HCEC 1CT (cell line): ENCODE results near the gene ADAMTS10.

Source experiments
- DNase-seq: peaks from one replicate; pipeline ENCODE4 v3.0.0-alpha.2; 2017

ADAMTS10 gene

DNA sequence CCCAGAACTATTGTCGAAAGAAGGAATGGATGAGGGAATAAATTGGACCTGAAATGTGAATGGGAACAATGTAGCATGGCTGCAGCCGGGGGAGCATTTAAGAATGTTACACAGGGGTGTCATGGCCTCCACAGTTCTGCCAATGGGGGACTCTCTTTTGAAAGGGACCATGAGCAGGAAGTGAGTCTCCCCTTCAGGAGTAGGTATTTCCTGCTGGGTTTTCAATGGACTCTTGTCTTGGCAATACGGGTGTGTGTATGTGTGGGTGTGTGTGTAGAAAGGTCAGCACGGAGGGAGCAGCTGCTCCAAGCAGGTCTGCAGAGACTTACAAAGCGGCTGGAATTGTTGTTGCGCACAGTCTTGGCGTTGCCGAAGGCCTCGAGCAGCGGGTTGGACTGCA, 57.7 kb downstream of the ADAMTS10 start:
- no peak for DNase-seq

DNA sequence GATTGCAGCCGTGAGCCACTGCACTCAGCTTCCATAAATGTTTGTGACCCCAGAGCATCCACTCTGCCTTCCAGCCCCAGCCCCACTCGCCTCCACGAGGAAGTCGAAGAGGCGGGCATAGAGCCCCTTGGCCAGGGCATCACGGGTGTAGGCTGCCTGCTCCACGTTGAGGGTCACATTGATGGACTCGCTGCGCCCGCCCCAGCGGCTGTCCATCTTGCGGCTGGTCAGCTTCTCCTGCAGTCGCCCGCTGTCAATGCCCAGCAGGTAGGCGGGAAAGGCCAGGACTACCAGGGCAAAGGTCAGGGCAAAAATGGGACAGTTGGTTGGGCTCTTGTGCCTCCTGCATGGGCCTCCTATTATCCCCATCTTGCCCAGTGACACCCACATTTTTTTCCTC, 60.4 kb downstream of the ADAMTS10 start:
- DNase-seq: no peak

DNA sequence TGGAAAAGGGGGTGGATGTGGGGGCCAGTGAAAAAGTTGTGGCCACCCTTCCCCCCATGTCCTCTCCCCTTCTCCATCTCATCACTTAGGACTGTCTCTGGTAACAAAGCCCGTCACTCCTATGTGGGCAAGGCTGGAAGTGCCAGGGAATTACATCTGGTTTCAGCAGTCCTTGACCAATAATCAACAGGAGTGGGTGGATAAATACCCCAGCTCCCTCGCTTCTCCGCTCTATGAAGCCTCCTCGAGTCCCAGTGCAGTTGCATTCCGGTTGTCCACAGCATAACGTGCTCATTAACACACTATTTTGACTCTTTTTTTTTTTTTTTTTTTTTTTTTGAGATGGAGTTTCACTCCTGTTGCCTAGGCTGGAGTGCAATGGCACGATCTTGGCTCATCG, 64.8 kb downstream of the ADAMTS10 start:
- no peak for DNase-seq

DNA sequence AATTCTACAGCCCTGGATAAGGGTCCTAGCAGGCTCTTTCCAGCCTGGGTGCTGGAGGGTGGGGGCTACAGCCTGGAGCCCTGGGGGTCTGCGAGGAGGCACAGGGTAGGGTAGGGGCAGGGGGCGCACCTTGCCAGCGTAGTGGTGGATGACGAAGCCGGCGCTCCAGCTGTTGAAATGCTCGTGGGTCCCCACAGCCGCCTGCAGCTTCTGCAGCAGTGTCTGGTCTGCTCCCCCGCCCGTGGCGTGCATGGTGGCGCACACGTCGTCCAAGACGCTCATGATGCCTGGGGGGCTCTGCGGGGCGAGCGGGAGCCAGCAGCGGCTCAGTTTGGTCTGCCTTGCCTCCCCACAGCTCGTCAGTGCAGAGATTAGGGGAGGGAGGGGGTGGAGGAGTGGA, 66.3 kb downstream of the ADAMTS10 start:
- DNase-seq: no peak

DNA sequence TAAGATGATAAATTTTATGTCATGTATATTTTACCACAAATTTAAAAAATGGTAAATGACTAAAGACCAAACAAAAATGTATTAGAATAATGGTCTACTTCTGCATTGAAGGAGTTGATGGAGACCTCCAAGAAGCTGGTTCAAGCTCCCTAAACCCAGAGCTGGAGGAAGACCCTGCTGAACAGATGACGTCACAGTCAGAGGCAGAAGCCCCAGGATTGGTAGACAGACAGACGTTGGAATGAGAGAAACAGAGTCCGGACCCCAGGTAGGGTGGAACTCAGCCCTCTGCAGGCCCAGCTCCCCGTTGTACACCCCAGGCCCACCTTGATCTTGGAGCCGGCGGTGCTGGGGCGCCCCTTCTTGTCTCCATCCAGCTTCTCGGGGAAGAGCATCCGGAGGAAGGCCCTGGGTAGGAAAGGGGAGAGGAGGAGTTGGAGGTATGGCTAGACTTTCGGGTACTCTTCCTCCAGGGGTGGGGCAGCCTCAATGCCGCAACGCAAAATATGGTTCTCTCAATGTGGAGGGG, 70.8 kb downstream of the ADAMTS10 start:
- DNase-seq: no peak

DNA sequence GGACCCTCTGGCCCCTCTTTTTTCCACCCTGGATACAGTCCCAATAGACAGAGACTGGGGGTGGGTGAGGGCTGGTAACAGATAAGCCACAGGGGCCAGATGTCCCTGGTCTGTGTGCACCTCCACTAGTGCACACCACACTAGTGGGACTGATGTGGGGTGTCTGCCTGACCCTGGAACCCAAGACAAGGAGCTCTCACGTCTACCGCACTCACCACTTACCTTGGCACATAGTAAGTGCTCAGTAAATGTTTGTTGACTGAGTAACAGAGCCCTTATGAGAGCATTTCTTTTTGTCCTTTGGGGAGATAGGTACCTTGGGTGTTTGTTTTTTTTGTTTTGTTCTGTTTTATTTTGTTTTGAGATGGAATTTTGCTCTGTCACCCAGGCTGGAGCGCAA, 73.4 kb downstream of the ADAMTS10 start:
- no peak for DNase-seq

DNA sequence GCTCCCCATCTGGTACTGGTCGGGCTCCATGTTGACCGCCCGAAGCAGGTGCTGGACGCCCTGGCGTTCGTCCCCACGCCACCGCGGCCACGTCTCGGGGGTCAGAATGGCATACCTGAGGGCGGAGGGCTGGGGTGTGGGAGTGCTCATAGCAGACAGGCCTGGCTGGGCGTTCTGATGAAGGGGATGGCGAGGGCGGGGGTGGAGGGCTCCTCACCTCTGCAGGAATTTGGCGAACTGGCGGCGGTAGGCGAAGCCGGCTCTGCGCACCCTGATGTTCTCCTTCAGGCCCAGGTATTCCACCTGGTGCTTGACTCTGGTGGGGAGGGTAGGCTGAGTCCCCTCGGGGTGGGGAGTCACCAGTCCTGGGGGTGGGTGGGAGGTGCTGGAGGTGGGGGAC, 74.2 kb downstream of the ADAMTS10 start:
- DNase-seq: no peak

DNA sequence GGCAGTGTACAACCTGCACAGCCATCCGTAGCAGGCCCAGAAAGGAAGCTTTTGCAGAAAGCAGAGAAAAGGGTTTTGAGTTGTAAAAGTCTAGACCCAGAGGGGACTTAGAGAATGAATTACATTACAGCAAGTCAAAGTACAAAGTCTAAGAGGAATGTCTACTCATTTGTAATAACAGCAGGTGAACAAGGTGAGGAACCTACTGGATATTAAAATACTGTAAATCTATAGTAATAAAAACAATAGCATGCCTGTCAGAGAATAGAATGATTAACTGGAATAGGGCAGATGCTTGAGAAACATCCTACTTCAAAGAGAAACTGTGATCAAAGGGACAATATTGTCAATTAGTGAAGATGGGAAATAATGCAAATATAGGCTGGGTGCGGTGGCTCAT, 78.3 kb downstream of the ADAMTS10 start:
- no peak for DNase-seq

DNA sequence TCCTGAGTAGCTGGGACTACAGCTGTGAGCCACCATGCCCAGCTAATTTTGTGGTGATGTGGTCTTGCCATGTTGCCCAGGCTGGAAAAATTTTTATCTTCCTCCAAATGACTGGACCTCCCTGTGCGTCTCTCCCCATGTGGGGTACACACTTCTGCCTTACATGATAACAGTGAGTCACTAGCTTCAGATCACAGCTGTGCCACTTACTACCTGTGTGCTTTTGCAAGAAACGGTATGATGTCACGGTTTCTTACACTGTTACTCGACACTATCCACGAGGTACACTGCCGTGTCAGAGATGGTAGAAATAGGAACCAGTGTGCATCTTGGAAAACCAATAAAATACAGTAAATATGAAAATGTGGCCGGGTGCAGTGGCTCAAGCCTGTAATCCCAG, 79.0 kb downstream of the ADAMTS10 start:
- DNase-seq: no peak
